GM18951 (cell line): ENCODE measurements around the gene COL18A1.
"Not testable (repeated sequence)": the region's sequence is repeated elsewhere in the genome, so short reads cannot be mapped to it uniquely, and the experiment has no call there.

Experiments
- POLR2A ChIP-seq: IDR thresholded peaks from 4 replicates; pipeline ENCODE4 v1.6.1; 2011; ENCODE audit warnings: mild to moderate bottlenecking; ENCODE audit not compliant: insufficient read length, insufficient read depth; ENCODE audit errors: extremely low read depth
- in situ Hi-C: fragments of 300-500 bp; cut with MboI; formaldehyde crosslinking; loops from one replicate; pipeline ENCODE4 v1.12.0; 2022; ENCODE audit warnings: low sequenced_read_pairs, mixed read lengths, inconsistent platforms; ENCODE audit not compliant: unreplicated experiment

The COL18A1 gene

GRCh38 chr21:45439161-45439872, 34.4 kb downstream of the COL18A1 start:
- no peak for TF ChIP-seq POLR2A

GRCh38 chr21:45439901-45440461, 35.0 kb downstream of the COL18A1 start:
- in situ Hi-C loops: no loop called here
- no peak for TF ChIP-seq POLR2A

More at GRCh38 chr21:45439161-45439872, 34.4 kb downstream of the COL18A1 start:
- in situ Hi-C loops: no loop called here

- in situ Hi-C loops: no loop called here
- no peak for TF ChIP-seq POLR2A
These were observed 35.9 kb downstream of the COL18A1 start for GRCh38 chr21:45440736-45441350.

- no peak for TF ChIP-seq POLR2A
- in situ Hi-C loops: no loop called here
These were observed 36.7 kb downstream of the COL18A1 start for GRCh38 chr21:45441431-45442255.

- no peak for TF ChIP-seq POLR2A
- in situ Hi-C loops: no loop called here
These were observed 37.3 kb downstream of the COL18A1 start for GRCh38 chr21:45442276-45442675.

- in situ Hi-C loops: not testable (repeated sequence)
These were observed 38.0 kb downstream of the COL18A1 start for GRCh38 chr21:45442686-45443594.

- TF ChIP-seq POLR2A: no peak
- in situ Hi-C loops: no loop called here
These were observed 38.7 kb downstream of the COL18A1 start for GRCh38 chr21:45443595-45444181.

- no peak for TF ChIP-seq POLR2A
- in situ Hi-C loops: no loop called here
These were observed 39.4 kb downstream of the COL18A1 start for GRCh38 chr21:45444385-45444784.

- TF ChIP-seq POLR2A: no peak
- in situ Hi-C loops: no loop called here
These were observed 40.4 kb downstream of the COL18A1 start for GRCh38 chr21:45445369-45445768.

- no peak for TF ChIP-seq POLR2A
- in situ Hi-C loops: no loop called here
These were observed 42.9 kb downstream of the COL18A1 start for GRCh38 chr21:45447821-45448220.

- in situ Hi-C loops: no loop called here
- no peak for TF ChIP-seq POLR2A
These were observed 43.4 kb downstream of the COL18A1 start for GRCh38 chr21:45448283-45448809.

GRCh38 chr21:45448810-45449657, 44.1 kb downstream of the COL18A1 start:
- TF ChIP-seq POLR2A: no peak
- in situ Hi-C loops: no loop called here
